GM12873 (cell line): ENCODE results near the gene DARS2.
A peak's percentile ranks its signal among the peaks of the same experiment; 100 is the strongest.

ENCODE experiments used
- CTCF ChIP-seq: IDR thresholded peaks from 2 replicates; pipeline ENCODE4 v1.5.1; 2012; ENCODE audit warnings: low read depth, mild to moderate bottlenecking, moderate library complexity, low read length, control low read depth; ENCODE audit not compliant: insufficient read depth; ENCODE audit errors: missing control alignments

DARS2 gene

DNA sequence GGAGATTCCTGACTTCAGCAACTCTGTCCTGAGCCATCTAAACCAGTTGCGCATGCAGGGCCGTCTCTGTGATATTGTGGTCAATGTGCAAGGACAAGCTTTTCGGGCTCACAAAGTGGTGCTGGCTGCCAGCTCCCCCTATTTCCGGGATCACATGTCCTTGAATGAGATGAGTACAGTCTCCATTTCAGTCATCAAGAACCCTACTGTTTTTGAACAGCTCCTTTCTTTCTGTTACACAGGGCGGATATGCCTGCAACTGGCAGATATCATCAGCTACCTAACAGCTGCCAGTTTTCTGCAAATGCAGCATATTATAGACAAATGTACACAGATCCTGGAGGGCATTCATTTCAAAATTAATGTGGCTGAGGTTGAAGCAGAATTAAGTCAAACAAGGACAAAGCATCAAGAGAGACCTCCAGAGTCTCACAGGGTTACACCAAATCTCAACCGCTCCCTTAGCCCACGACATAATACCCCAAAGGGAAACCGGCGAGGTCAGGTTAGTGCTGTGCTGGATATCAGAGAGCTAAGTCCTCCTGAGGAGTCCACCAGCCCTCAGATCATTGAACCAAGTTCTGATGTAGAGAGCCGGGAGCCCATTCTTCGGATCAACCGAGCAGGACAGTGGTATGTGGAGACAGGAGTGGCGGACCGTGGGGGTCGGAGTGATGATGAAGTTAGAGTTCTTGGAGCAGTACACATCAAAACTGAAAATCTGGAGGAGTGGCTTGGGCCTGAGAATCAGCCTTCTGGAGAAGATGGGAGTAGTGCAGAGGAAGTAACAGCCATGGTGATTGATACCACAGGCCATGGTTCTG, 46.0 kb downstream of the DARS2 start:
- peak; percentile 3 for TF ChIP-seq CTCF

GRCh38 chr1:173871091-173871490, 46.6 kb downstream of the DARS2 start:
- TF ChIP-seq CTCF: peak; percentile 17

DNA sequence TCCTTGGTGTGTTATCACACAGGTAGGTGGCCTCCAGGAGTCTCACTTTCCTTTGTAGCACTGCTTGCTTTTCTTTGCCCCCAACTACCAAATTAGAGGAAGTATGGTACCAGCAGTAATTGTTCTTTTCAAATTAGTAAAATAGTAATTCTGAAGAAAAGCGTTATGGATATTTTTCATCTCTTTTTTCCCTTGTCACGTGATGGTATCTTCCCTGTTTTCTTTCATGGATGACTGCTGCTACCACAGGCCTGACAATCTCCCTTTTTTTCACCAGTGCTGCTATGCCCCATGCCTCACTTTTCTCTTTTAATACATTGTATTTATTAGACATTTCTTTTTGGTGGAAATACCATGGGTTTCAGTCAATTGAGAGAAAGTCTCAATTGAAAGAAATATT, 47.0 kb downstream of the DARS2 start:
- TF ChIP-seq CTCF: no peak

DNA sequence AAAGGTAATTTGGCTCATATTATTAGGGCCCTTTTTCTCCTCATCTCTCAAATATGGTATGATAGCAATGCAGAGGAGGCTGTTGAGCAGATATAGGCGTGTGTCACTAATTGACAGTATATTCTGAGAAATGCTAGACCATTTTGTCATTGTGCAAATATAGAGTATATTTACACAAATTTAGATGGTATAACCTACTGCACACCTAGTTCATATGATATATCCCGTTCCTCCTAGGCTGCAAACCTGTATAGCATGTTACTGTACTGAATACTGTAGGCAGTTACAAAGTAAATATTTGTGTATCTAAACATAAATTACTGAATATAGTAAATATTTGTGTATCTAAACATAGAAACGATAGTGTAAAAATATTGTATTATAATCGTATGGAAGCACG, 52.3 kb downstream of the DARS2 start:
- no peak for TF ChIP-seq CTCF

- TF ChIP-seq CTCF: no peak
These were observed 53.8 kb downstream of the DARS2 start for GRCh38 chr1:173878251-173878650.

GRCh38 chr1:173884701-173885100, 60.2 kb downstream of the DARS2 start:
- no peak for TF ChIP-seq CTCF

- no peak for TF ChIP-seq CTCF
These were observed 62.5 kb downstream of the DARS2 start for GRCh38 chr1:173886746-173887611.
